Measurements from ENCODE around the gene CBX4.

- TF ChIP-seq CTCF (conservative IDR thresholded peaks at IDR 0.05): no peak
- TF ChIP-seq ZFX (IDR thresholded peaks at IDR 0.05): no peak
Measured at GRCh38 chr17:79842136-79842655, 3.0 kb upstream of the CBX4 start.

Data from C4-2B (cell line).